Stimulated activated CD4-positive, alpha-beta T cell treated with anti-CD3 and anti-CD28 coated beads, Interleukin-4, amount 100 ng/mL, for 4 hours (primary cell): Measurements from ENCODE around the gene RASL10B.
"Not testable (repeated sequence)": the region's sequence is repeated elsewhere in the genome, so short reads cannot be mapped to it uniquely, and the experiment has no call there.

Source experiments
- DNase-seq, 2 experiments: peaks; one replicate each; pipeline ENCODE4 v3.0.0-alpha.2; 2020

Gene RASL10B

GRCh38 chr17:35731239-35731916 is at the start of gene RASL10B:
Gene RASL10B, plus strand, starts transcription at chr17:35731639. Its CDS starts 3,546 bp downstream, at chr17:35735185.
- peak; percentile 58 to 61 for DNase-seq

- no peak for DNase-seq
Measured at GRCh38 chr17:35683591-35683990, 47.8 kb upstream of the RASL10B start.

GRCh38 chr17:35684055-35684802 is 47.2 kb upstream of the RASL10B start:
- no peak for DNase-seq

- DNase-seq, result no peak
Measured at GRCh38 chr17:35692512-35693210, 38.8 kb upstream of the RASL10B start.

- no peak for DNase-seq
Measured at GRCh38 chr17:35693662-35694061, 37.8 kb upstream of the RASL10B start.

GRCh38 chr17:35694906-35695305 is 36.5 kb upstream of the RASL10B start:
- DNase-seq, result no peak

GRCh38 chr17:35695613-35696012 is 35.8 kb upstream of the RASL10B start:
- no peak for DNase-seq

GRCh38 chr17:35698800-35699199 is 32.6 kb upstream of the RASL10B start:
- DNase-seq, result no peak

GRCh38 chr17:35700150-35700549 is 31.3 kb upstream of the RASL10B start:
- DNase-seq, result no peak

- DNase-seq, result no peak
Measured at GRCh38 chr17:35701491-35701890, 29.9 kb upstream of the RASL10B start.

GRCh38 chr17:35703308-35703707 is 28.1 kb upstream of the RASL10B start:
- DNase-seq, result not testable (repeated sequence)

GRCh38 chr17:35705230-35705629 is 26.2 kb upstream of the RASL10B start:
- no peak for DNase-seq

GRCh38 chr17:35705705-35706104 is 25.7 kb upstream of the RASL10B start:
- no peak for DNase-seq

GRCh38 chr17:35708149-35708548 is 23.3 kb upstream of the RASL10B start:
- DNase-seq, result no peak

- DNase-seq, result no peak
Measured at GRCh38 chr17:35708951-35709350, 22.5 kb upstream of the RASL10B start.

GRCh38 chr17:35709874-35710273 is 21.6 kb upstream of the RASL10B start:
- no peak for DNase-seq

- DNase-seq, result no peak
Measured at GRCh38 chr17:35710950-35711349, 20.5 kb upstream of the RASL10B start.

GRCh38 chr17:35713069-35713728 is 18.2 kb upstream of the RASL10B start:
- no peak for DNase-seq

- no peak for DNase-seq
Measured at GRCh38 chr17:35714988-35715387, 16.5 kb upstream of the RASL10B start.

- no peak for DNase-seq
Measured at GRCh38 chr17:35715416-35715815, 16.0 kb upstream of the RASL10B start.

GRCh38 chr17:35716173-35716572 is 15.3 kb upstream of the RASL10B start:
- DNase-seq, result no peak

GRCh38 chr17:35716897-35717465 is 14.5 kb upstream of the RASL10B start:
- no peak for DNase-seq

- no peak for DNase-seq
Measured at GRCh38 chr17:35717475-35717874, 14.0 kb upstream of the RASL10B start.
